Activated CD8-positive, alpha-beta memory T cell treated with anti-CD3 and anti-CD28 coated beads, Interleukin-2, amount 10 ng/mL, durations not matched to agents 7 days and 5 days (primary cell): Measurements from ENCODE around the gene CCDC102A. TPM values are rescaled to one million over a fixed set of nuclear protein-coding genes. Genes with fewer than 3 reads are reported as not detected.

Experiments used
- total RNA-seq, 2 experiments: library from RNA; stranded (reverse); gene quantifications; one replicate each; pipeline ENCODE4 v1.2.3, GENCODE V29; 2021

The CCDC102A gene
- total RNA-seq, 2 experiments from 2014 or later, result 19.7 to 20.2 TPM

Other genes starting within 250 kb of the CCDC102A start
- gene CCL22, start 177.8 kb downstream of the CCDC102A start, total RNA-seq, result 10 to 100 TPM in 1 of 2 experiments, not detected in 1; 10.0 TPM
- not detected for gene CX3CL1, start 164.1 kb downstream of the CCDC102A start, total RNA-seq
- gene CCL17, start 131.8 kb downstream of the CCDC102A start, total RNA-seq, result under 1 TPM in 1 of 2 experiments, not detected in 1; 0.59 TPM
- gene CIAPIN1, start 89.2 kb downstream of the CCDC102A start, total RNA-seq, result 10 to 100 TPM; 46.5 to 62.5 TPM
- 10 to 100 TPM; 36.8 to 43.1 TPM for gene COQ9, start 89.1 kb downstream of the CCDC102A start, total RNA-seq
- 10 to 100 TPM; 48.6 to 61.7 TPM for gene POLR2C, start 73.9 kb downstream of the CCDC102A start, total RNA-seq
- 1 to 10 TPM; 3.4 to 4.7 TPM for gene DOK4, start 50.1 kb downstream of the CCDC102A start, total RNA-seq
- gene ADGRG5, start 6.1 kb upstream of the CCDC102A start, total RNA-seq, result 10 to 100 TPM; 34.4 to 47.9 TPM
- 10 to 100 TPM in 1 of 2 experiments, 1 to 10 TPM in 1; 7.3 to 19.9 TPM for gene ADGRG1, start 92.1 kb upstream of the CCDC102A start, total RNA-seq
- gene ADGRG3, start 131.7 kb upstream of the CCDC102A start, total RNA-seq, result not detected
- not detected for gene DRC7, start 158.2 kb upstream of the CCDC102A start, total RNA-seq
- 10 to 100 TPM; 41.6 to 43.9 TPM for gene KATNB1, start 199.2 kb upstream of the CCDC102A start, total RNA-seq